Measurements from ENCODE around the gene MTMR2. TPM values are rescaled to one million over a fixed set of nuclear protein-coding genes. Genes with fewer than 3 reads are reported as not detected.

The MTMR2 gene
- total and polyA plus RNA-seq, 2 donors (not counting 3 experiments of a cell fraction or from before 2014, with no cell fraction given): 19.5 to 49.5 TPM

DNA sequence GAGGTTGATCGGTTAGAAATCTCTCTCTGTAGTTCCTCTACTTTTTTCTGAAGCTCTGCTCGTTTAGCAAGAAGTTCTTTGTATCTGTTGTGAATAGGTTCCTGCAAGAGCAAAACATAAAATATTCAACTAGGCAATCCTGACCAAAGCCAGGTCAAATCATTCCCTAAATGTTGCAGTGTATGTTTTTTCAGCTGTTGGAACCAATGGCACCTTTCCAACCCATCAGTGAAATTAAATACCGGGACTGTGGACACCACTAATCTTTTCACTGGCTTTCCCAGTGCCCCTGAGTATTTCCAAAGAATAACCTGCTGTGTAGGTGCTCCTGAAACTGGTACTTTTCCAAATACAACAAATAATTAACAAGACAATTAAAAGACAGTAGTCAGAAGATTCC, 88.6 kb downstream of the MTMR2 start:
- H3K9me1 ChIP-seq (replicated peaks; ENCODE audit: control insufficient read depth, extremely low read depth, insufficient read depth, low read length): no peaks in the 10 kb centered on the region
- TF ChIP-seq MYC (IDR thresholded peaks at IDR 0.05; ENCODE audit: low read depth, low read length) (no peak), POLR2A (IDR thresholded peaks at IDR 0.05; ENCODE audit: low read depth, low read length) (no peak), EZH2 (IDR thresholded peaks at IDR 0.05; ENCODE audit: borderline replicate concordance, low read depth, low read length, severe bottlenecking) (no peak), JUN (IDR thresholded peaks at IDR 0.05; ENCODE audit: borderline replicate concordance, insufficient read depth, insufficient read length, low read depth) (no peak), FOS (IDR thresholded peaks at IDR 0.05; ENCODE audit: borderline replicate concordance, insufficient read depth, low read length) (no peak), GATA2 (IDR thresholded peaks at IDR 0.05; ENCODE audit: insufficient read depth, insufficient read length, low read depth, low read length) (no peak), POLR2AphosphoS5 (IDR thresholded peaks at IDR 0.05; ENCODE audit: insufficient read depth, low read depth, low read length) (no peak)
- TF ChIP-seq, protein P1, sequence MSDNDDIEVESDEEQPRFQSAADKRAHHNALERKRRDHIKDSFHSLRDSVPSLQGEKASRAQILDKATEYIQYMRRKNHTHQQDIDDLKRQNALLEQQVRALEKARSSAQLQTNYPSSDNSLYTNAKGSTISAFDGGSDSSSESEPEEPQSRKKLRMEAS (IDR thresholded peaks at IDR 0.05; ENCODE audit: insufficient read depth, insufficient read length): no peak
- TF ChIP-seq, protein P2, sequence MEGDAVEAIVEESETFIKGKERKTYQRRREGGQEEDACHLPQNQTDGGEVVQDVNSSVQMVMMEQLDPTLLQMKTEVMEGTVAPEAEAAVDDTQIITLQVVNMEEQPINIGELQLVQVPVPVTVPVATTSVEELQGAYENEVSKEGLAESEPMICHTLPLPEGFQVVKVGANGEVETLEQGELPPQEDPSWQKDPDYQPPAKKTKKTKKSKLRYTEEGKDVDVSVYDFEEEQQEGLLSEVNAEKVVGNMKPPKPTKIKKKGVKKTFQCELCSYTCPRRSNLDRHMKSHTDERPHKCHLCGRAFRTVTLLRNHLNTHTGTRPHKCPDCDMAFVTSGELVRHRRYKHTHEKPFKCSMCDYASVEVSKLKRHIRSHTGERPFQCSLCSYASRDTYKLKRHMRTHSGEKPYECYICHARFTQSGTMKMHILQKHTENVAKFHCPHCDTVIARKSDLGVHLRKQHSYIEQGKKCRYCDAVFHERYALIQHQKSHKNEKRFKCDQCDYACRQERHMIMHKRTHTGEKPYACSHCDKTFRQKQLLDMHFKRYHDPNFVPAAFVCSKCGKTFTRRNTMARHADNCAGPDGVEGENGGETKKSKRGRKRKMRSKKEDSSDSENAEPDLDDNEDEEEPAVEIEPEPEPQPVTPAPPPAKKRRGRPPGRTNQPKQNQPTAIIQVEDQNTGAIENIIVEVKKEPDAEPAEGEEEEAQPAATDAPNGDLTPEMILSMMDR (IDR thresholded peaks at IDR 0.05; ENCODE audit: extremely low read depth in 1 of 2, insufficient read depth in 1 of 2, low read depth in 1 of 2, low read length in 2 of 2): no peak
- no peaks in the 10 kb centered on the region for H4K20me1 ChIP-seq (replicated peaks; ENCODE audit: control insufficient read depth, extremely low read depth, insufficient read depth, low read length)
- no peak overlapping the region for H3K4me3 ChIP-seq (replicated peaks in 1 of 3; ENCODE audit: insufficient read depth in 1 of 3, low read depth in 1 of 3, low read length in 3 of 3)
- H3K27me3 ChIP-seq (ENCODE audit: control insufficient read depth in 2 of 2, insufficient read depth in 2 of 2, low read length in 2 of 2): no peaks in the 10 kb centered on the region
- no peak overlapping the region for H2AFZ ChIP-seq (ENCODE audit: low read depth, low read length)
- DNase-seq (ENCODE audit: low read depth, low spot score) (no peak), FAIRE-seq (no peak)
- CTCF ChIA-PET: interaction anchor here (0.7 to 9.8 kb wide), 36 partner anchors 8 to 681 kb away, joined by 3 to 145 read pairs (median 6); partner anchors contain the start of genes CCDC82, JRKL and MAML2
- dilution Hi-C loops (cut with MboI; ENCODE audit: extremely low pct_ligation_motif_present, low sequenced_read_pairs): no loop called here
- no peak overlapping the region for H3K4me2 ChIP-seq (ENCODE audit: insufficient read depth, low read length)
- intact Hi-C loops (cut with micrococcal nuclease): loop anchor here (5.0 kb wide), 1 partner anchor 407 kb away; no protein-coding TSS in a partner anchor
- no TSS peak for BruUV-seq (replicated peaks)
- POLR2A ChIA-PET: interaction anchor here (1.0 to 1.8 kb wide), 2 partner anchors 508 to 554 kb away, joined by 3 to 8 read pairs; partner anchors contain the start of genes CCDC82, JRKL and MAML2
- peaks cover 3 to 12% of the 10 kb centered on the region in 2 experiments for H3K36me3 ChIP-seq (ENCODE audit: control insufficient read depth in 2 of 2, extremely low read depth in 1 of 2, insufficient read depth in 2 of 2, low read length in 2 of 2)
- H3K4me1 ChIP-seq (ENCODE audit: control insufficient read depth, extremely low read depth, insufficient read depth, low read length): no peaks in the 10 kb centered on the region
- H3K79me2 ChIP-seq (ENCODE audit: control insufficient read depth, insufficient read depth, low read length): no peaks in the 10 kb centered on the region
- no peaks in the 10 kb centered on the region for H3K9me3 ChIP-seq (replicated peaks; ENCODE audit: control insufficient read depth, insufficient read depth, low read length)
- no peak overlapping the region for H3K9ac ChIP-seq (replicated peaks; ENCODE audit: extremely low read depth, insufficient read depth, low read length)
- H3K27ac ChIP-seq (ENCODE audit: insufficient read depth, low read depth, low read length): no peak overlapping the region

Measured in endothelial cell of umbilical vein (primary cell).